HepG2 (cell line): ENCODE data around the gene GRB7. TPM values are rescaled to one million over a fixed set of nuclear protein-coding genes. Genes with fewer than 3 reads are reported as not detected.

Source experiments
- AFF4 ChIP-seq: sonication (generic); formaldehyde crosslinking; IDR thresholded peaks from 2 replicates; pipeline ENCODE4 v1.4.0; 2020; ENCODE audit warnings: missing genetic modification reagents
- BRD4 ChIP-seq: sonication (generic); formaldehyde crosslinking; IDR thresholded peaks from 2 replicates; pipeline ENCODE4 v1.4.0; 2020; ENCODE audit warnings: missing genetic modification reagents
- HDAC6 ChIP-seq: fragments of 200-600 bp; sonication (generic); IDR thresholded peaks from 2 replicates; pipeline ENCODE4 v1.7.0; 2017; ENCODE audit warnings: mild to moderate bottlenecking, antibody characterized with exemption, low read length, low read depth
- HOMEZ ChIP-seq: IDR thresholded peaks from 2 replicates; pipeline ENCODE4 v1.6.1; 2016; ENCODE audit warnings: low read depth
- IKZF5 ChIP-seq: IDR thresholded peaks from 2 replicates; pipeline ENCODE4 v1.6.1; 2018; ENCODE audit warnings: missing genetic modification reagents, mild to moderate bottlenecking, missing compliant biosample characterization
- MBNL3 ChIP-seq: fragments of 250-450 bp; sonication (Bioruptor Pico); conservative IDR thresholded peaks from 2 replicates; pipeline ENCODE4 v1.8.0; 2022; ENCODE audit warnings: mild to moderate bottlenecking, inconsistent platforms
- THAP8 ChIP-seq: sonication (generic); formaldehyde crosslinking; IDR thresholded peaks from 2 replicates; pipeline ENCODE4 v1.5.1; 2020; ENCODE audit warnings: missing genetic modification reagents, mild to moderate bottlenecking, borderline replicate concordance
- ZHX1 ChIP-seq: sonication (generic); formaldehyde crosslinking; IDR thresholded peaks from 2 replicates; pipeline ENCODE4 v1.8.1; 2022; ENCODE audit warnings: low read depth, mild to moderate bottlenecking, missing genetic modification reagents
- ZNF101 ChIP-seq: sonication (generic); formaldehyde crosslinking; IDR thresholded peaks from 2 replicates; pipeline ENCODE4 v1.4.0; 2020; ENCODE audit warnings: mild to moderate bottlenecking, low read depth, missing genetic modification reagents, borderline replicate concordance
- ZNF3 ChIP-seq: IDR thresholded peaks from 2 replicates; pipeline ENCODE4 v1.7.0; 2017; ENCODE audit warnings: inconsistent platforms
- ZNF468 ChIP-seq: sonication (generic); formaldehyde crosslinking; IDR thresholded peaks from 2 replicates; pipeline ENCODE4 v1.8.0; 2022; ENCODE audit warnings: mild to moderate bottlenecking, moderate library complexity, missing genetic modification reagents
- polyA plus RNA-seq, 8 experiments: library from polyadenylated mRNA; depleted of rRNA in 3 of 8; stranded (reverse) in 7 of 8; unstranded in 1 of 8; fragments of >200 nt; fragmentation: Illumina TruSeq in 4 of 8; extraction: Trizol in 4 of 8; gene quantifications; 2 replicates each; pipeline versions ENCODE4 v1.2.1 to v1.2.3, GENCODE V29; 2011 to 2016; ENCODE audit warnings: low read depth in 4 of 8, missing spikeins in 1 of 8, mixed read lengths in 1 of 8; ENCODE audit not compliant: insufficient read depth in 1 of 8
- total RNA-seq, 5 experiments: library from RNA; depleted of rRNA; stranded (reverse); fragments of >200 nt; fragmentation: Illumina TruSeq; extraction: Trizol; gene quantifications; 2 replicates each; pipeline ENCODE4 v1.2.3, GENCODE V29; 2016; ENCODE audit warnings: low read depth in 1 of 5

GRB7 gene
- total and polyA plus RNA-seq, 2 of the 13 experiments (the other 11 are each of a cell fraction or from before 2014, with no cell fraction given): 60.2 to 77.7 TPM

GRCh38 chr17:39702901-39703893 is 34.5 kb upstream of the GRB7 start (continued):
- TF ChIP-seq IKZF5 (CRISPR knock-in tag): peak; percentile 41; the same call in 1 of the 2 replicates
- TF ChIP-seq ZNF101 (CRISPR knock-in tag): no peak
- TF ChIP-seq MBNL3: no peak
- no peak for TF ChIP-seq ZNF468 (CRISPR knock-in tag)
- TF ChIP-seq BRD4 (CRISPR knock-in tag): no peak
- TF ChIP-seq HOMEZ (CRISPR knock-in tag): no peak
- TF ChIP-seq THAP8 (CRISPR knock-in tag): no peak
- no peak for TF ChIP-seq HDAC6
- TF ChIP-seq ZNF3 (CRISPR knock-in tag): no peak
- TF ChIP-seq ZHX1: no peak
- no peak for TF ChIP-seq AFF4 (CRISPR knock-in tag)
